GM19023 (cell line): Measurements from ENCODE around the gene SLC39A7.
"Not testable (repeated sequence)": the region's sequence is repeated elsewhere in the genome, so short reads cannot be mapped to it uniquely, and the experiment has no call there.

Experiments
- ATAC-seq: cut with Tn5 transposase; IDR thresholded peaks from one replicate; pipeline ENCODE4 v1.9.1; 2021; ENCODE audit warnings: mild to moderate bottlenecking, moderate library complexity; ENCODE audit not compliant: unreplicated experiment

The SLC39A7 gene

GRCh38 chr6:33226503-33227120 lies 25.9 kb downstream of the SLC39A7 start:
- not testable (repeated sequence) for ATAC-seq

GRCh38 chr6:33235221-33235634 lies 34.6 kb downstream of the SLC39A7 start:
- no peak for ATAC-seq

- ATAC-seq: no peak
Measured at GRCh38 chr6:33236328-33236727, 35.7 kb downstream of the SLC39A7 start.

GRCh38 chr6:33236852-33237251 lies 36.2 kb downstream of the SLC39A7 start:
- no peak for ATAC-seq

- ATAC-seq: no peak
Measured at GRCh38 chr6:33237741-33238140, 37.1 kb downstream of the SLC39A7 start.

GRCh38 chr6:33241968-33242367 lies 41.3 kb downstream of the SLC39A7 start:
- ATAC-seq: no peak

- no peak for ATAC-seq
Measured at GRCh38 chr6:33243476-33243875, 42.8 kb downstream of the SLC39A7 start.

GRCh38 chr6:33247977-33248642 lies 47.4 kb downstream of the SLC39A7 start:
- no peak for ATAC-seq

GRCh38 chr6:33248643-33248931 lies 47.9 kb downstream of the SLC39A7 start:
- no peak for ATAC-seq

- ATAC-seq: peak; percentile 90
Measured at GRCh38 chr6:33248932-33249731, 48.5 kb downstream of the SLC39A7 start.

GRCh38 chr6:33249732-33250630 lies 49.3 kb downstream of the SLC39A7 start:
- ATAC-seq: no peak

GRCh38 chr6:33250731-33251130 lies 50.1 kb downstream of the SLC39A7 start:
- ATAC-seq: no peak

GRCh38 chr6:33251395-33252012 lies 50.8 kb downstream of the SLC39A7 start:
- no peak for ATAC-seq

GRCh38 chr6:33252759-33253158 lies 52.1 kb downstream of the SLC39A7 start:
- ATAC-seq: no peak
